GM19438 (cell line): Measurements from ENCODE around the gene MUC5B.
A peak's percentile ranks its signal among the peaks of the same experiment; 100 is the strongest.

Source experiments
- ATAC-seq: cut with Tn5 transposase; IDR thresholded peaks from one replicate; pipeline ENCODE4 v1.9.1; 2021; ENCODE audit warnings: low read depth; ENCODE audit not compliant: unreplicated experiment

Gene MUC5B

GRCh38 chr11:1306186-1307162 lies 83.6 kb downstream of the MUC5B start:
- ATAC-seq: no peak

GRCh38 chr11:1307163-1307870 lies 84.5 kb downstream of the MUC5B start:
- ATAC-seq: no peak

GRCh38 chr11:1307998-1308742 lies 85.3 kb downstream of the MUC5B start:
- ATAC-seq: no peak

DNA sequence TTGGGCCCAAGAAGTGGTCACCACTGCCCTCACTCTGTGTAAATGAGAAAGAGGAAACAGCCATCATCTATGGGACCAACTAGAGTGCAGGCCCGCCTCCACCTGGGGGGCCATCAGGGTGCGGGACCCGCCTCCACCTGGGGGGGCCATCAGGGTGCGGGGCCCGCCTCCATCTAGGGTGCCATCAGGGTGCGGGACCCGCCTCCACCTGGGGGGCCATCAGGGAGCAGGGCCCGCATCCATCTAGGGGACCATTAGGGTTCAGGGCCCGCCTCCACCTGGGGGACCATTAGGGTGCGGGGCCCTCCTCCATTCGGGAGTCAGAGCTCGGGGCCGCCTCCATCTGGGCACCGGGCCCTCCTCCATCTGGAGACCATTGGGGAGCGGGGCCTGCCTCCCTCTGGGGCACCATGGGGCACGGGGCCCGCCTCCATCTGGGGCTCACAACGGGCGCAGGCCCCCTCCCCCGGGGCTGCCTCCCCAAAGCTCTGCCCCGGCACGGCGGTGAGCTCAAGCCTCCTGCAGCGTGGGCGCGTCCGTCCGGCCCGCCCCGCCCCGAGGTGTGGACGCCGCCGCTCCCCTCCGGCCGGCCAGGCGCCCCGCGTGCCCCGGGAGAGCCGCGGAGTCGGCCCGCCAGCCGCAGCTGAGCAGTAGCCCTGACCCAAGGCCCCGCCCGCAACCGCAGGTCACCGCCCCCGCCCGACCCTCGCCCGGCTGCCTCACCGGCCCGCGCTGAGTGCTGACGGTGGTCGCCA lies 86.1 kb downstream of the MUC5B start:
- peak; percentile 58 for ATAC-seq

- peak; percentile 71 for ATAC-seq
Measured at GRCh38 chr11:1309498-1310317, 86.8 kb downstream of the MUC5B start, which contains the start of gene TOLLIP. TOLLIP (minus strand) TSS chr11:1309632; CDS start chr11:1309498, 134 bp downstream.

DNA sequence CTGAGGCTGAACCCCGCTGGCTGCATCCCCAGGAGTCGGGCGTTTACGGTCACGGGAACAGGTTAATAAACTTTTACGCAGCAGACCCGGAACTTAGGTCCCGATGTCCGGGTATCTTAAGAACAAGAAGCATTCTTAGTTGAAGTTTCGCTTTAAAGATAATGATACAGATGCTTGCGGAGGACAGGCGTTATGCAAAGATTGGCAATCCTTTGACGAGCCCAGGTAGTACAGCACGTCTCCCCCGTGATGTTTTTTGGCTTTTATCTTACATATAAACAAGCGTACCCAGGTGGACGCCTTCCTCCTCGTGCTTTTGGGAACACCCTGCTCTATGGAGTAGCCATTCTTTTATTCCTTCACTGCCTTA lies 87.4 kb downstream of the MUC5B start:
- ATAC-seq: no peak

DNA sequence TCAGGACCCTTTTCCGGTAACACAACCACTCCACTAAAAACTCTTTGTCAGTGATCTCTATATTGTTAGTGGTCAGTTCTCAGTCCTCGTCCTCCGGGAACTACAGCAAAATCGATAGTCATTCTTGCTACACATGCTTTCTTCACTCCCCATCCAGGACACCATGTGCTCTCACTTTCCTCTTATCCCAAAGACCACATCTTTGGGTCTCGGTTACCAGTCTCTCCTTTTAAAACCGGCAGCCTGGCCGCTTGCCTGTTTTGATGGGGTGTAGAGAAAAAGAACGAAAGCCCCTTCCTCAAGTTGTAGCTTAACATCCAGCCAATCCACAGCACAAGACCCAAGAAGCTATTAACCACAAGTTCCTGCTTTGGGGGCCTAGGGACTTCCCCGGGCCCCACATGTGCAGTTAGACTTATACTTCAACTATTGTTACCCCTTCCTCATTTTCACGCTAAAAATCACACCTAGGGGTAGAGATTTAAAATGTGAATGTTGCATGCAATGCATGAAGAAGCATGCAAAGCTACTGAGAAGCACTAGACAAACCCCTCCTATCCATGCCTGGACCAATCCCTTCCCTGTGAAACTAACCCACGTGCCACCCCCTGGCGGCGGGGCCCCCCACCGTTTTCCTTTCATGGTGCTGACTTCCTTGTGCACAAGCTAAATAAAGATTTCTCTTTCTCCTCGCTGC lies 88.1 kb downstream of the MUC5B start:
- no peak for ATAC-seq
